H1 (cell line): ENCODE results near the gene FAM181A. TPM values are rescaled to one million over a fixed set of nuclear protein-coding genes. Genes with fewer than 3 reads are reported as not detected.

Experiments
- CTCF ChIA-PET: fragments of 300-600 bp; sonication (Branson Sonifier 250); formaldehyde crosslinking; loops from one replicate; lab custom pipeline; 2021; ENCODE audit not compliant: partially characterized antibody; lab: Charles Lee
- POLR2A ChIA-PET: fragments of 300-600 bp; sonication (Branson Sonifier 250); formaldehyde crosslinking; loops from one replicate; lab custom pipeline; 2021; ENCODE audit warnings: inconsistent platforms; ENCODE audit not compliant: partially characterized antibody; lab: Charles Lee
- DNase-seq, 2 experiments: peaks; one replicate each; pipeline versions ENCODE4 v3.0.0 to v3.0.0-alpha.2; 2010 to 2022; ENCODE audit warnings: low spot score in 2 of 2, low read depth in 1 of 2, mixed read lengths in 1 of 2
- FAIRE-seq: peaks from 2 replicates; lab custom pipeline; 2011; peaks lifted over from hg19 to GRCh38; lab: Jason Lieb, UNC
- H2AFZ ChIP-seq: 2 replicates; pipeline ENCODE4 v1.8.1; 2012; ENCODE audit warnings: low read length, inconsistent platforms
- H2AK5ac ChIP-seq: 2 replicates; pipeline ENCODE4 v1.6.1; 2013; ENCODE audit warnings: low read depth, low read length
- H2BK120ac ChIP-seq: replicated peaks from 2 replicates; pipeline ENCODE3; 2013; ENCODE audit warnings: low read depth, low read length, inconsistent platforms
- H2BK12ac ChIP-seq: 2 replicates; pipeline ENCODE4 v1.6.1; 2013; ENCODE audit warnings: low read depth, low read length
- H2BK15ac ChIP-seq: 2 replicates; pipeline ENCODE4 v1.6.1; 2013; ENCODE audit warnings: low read length
- H2BK20ac ChIP-seq: 2 replicates; pipeline ENCODE4 v1.6.1; 2013; ENCODE audit warnings: low read length
- H2BK5ac ChIP-seq: 2 replicates; pipeline ENCODE4 v1.6.1; 2013; ENCODE audit warnings: low read depth, low read length
- H3K14ac ChIP-seq: 2 replicates; pipeline ENCODE4 v1.6.1; 2013; ENCODE audit warnings: inconsistent platforms; ENCODE audit not compliant: insufficient read length
- H3K18ac ChIP-seq: 2 replicates; pipeline ENCODE4 v1.6.1; 2013; ENCODE audit warnings: low read length; ENCODE audit errors: extremely low read depth
- H3K23ac ChIP-seq: 2 replicates; pipeline ENCODE4 v1.6.1; 2013; ENCODE audit warnings: inconsistent platforms; ENCODE audit not compliant: insufficient read length
- H3K23me2 ChIP-seq: 2 replicates; pipeline ENCODE4 v1.6.1; 2013; ENCODE audit warnings: low read depth, low read length
- H3K27ac ChIP-seq: 2 replicates; pipeline ENCODE4 v1.6.1; 2011; ENCODE audit warnings: low read depth, low read length, inconsistent platforms
- H3K27me3 ChIP-seq, 4 experiments: replicated peaks in 1 of 4; 1 replicate in 1 of 4; 2 replicates in 3 of 4; pipeline versions ENCODE4 v1.6.1 to v1.8.1; 2011 to 2013; ENCODE audit warnings: low read length in 3 of 4, mild to moderate bottlenecking in 3 of 4, inconsistent platforms in 2 of 4, mixed read lengths in 2 of 4, moderate library complexity in 1 of 4; ENCODE audit not compliant: control insufficient read depth in 3 of 4, insufficient read depth in 3 of 4; ENCODE audit errors: extremely low read depth in 1 of 4
- H3K36me3 ChIP-seq, 4 experiments: 2 replicates each; pipeline versions ENCODE4 v1.6.1 to v1.8.1; 2011 to 2013; ENCODE audit warnings: mild to moderate bottlenecking in 4 of 4, low read length in 3 of 4, moderate library complexity in 2 of 4, control low read depth in 1 of 4, inconsistent platforms in 1 of 4; ENCODE audit not compliant: insufficient read depth in 4 of 4, control insufficient read depth in 2 of 4
- H3K4ac ChIP-seq: replicated peaks from 2 replicates; pipeline ENCODE3; 2013; ENCODE audit warnings: low read length, low read depth, mixed read lengths, inconsistent platforms; ENCODE audit not compliant: insufficient read length
- H3K4me1 ChIP-seq, 4 experiments: replicated peaks in 1 of 4; 1 replicate in 1 of 4; 2 replicates in 3 of 4; pipeline versions ENCODE4 v1.6.1 to v1.8.1; 2011 to 2013; ENCODE audit warnings: low read length in 3 of 4, inconsistent platforms in 2 of 4, mixed read lengths in 1 of 4; ENCODE audit not compliant: insufficient read depth in 4 of 4, control insufficient read depth in 3 of 4
- H3K4me2 ChIP-seq, 2 experiments: 2 replicates each; pipeline versions ENCODE4 v1.6.1 to v1.8.1; 2011 to 2013; ENCODE audit warnings: low read depth in 2 of 2, low read length in 2 of 2, control low read depth in 1 of 2, inconsistent platforms in 1 of 2, mild to moderate bottlenecking in 1 of 2; ENCODE audit not compliant: insufficient read depth in 1 of 2
- H3K4me3 ChIP-seq, 4 experiments: fragments of 200-600, 300-600 bp in 1 of 4; sonication (generic), shearing (Covaris generic), sonication (Bioruptor Twin) in 1 of 4; 2 replicates each; pipeline versions ENCODE4 v1.5.1 to v1.8.1; 2011 to 2016; ENCODE audit warnings: low read length in 4 of 4, low read depth in 3 of 4, control low read depth in 2 of 4, inconsistent platforms in 2 of 4, mild to moderate bottlenecking in 2 of 4, mixed read lengths in 1 of 4, moderate library complexity in 1 of 4; ENCODE audit not compliant: insufficient read depth in 2 of 4; ENCODE audit errors: extremely low read depth in 1 of 4
- H3K56ac ChIP-seq: replicated peaks from 2 replicates; pipeline ENCODE3; 2013; ENCODE audit warnings: low read depth, mild to moderate bottlenecking, mixed read lengths, low read length, inconsistent platforms; ENCODE audit not compliant: insufficient read length
- H3K79me1 ChIP-seq: 2 replicates; pipeline ENCODE4 v1.6.1; 2013; ENCODE audit warnings: low read depth, low read length, control low read depth
- H3K79me2 ChIP-seq, 2 experiments: 2 replicates each; pipeline versions ENCODE4 v1.6.1 to v1.8.1; 2012 to 2013; ENCODE audit warnings: low read length in 2 of 2, mild to moderate bottlenecking in 2 of 2, inconsistent platforms in 1 of 2; ENCODE audit not compliant: insufficient read depth in 2 of 2, control insufficient read depth in 1 of 2
- H3K9ac ChIP-seq, 4 experiments: replicated peaks in 1 of 4; 1 replicate in 1 of 4; 2 replicates in 3 of 4; pipeline versions ENCODE4 v1.6.1 to v1.8.1; 2011 to 2013; ENCODE audit warnings: low read depth in 3 of 4, low read length in 3 of 4, control low read depth in 2 of 4, mild to moderate bottlenecking in 2 of 4, moderate library complexity in 2 of 4, inconsistent platforms in 1 of 4; ENCODE audit errors: extremely low read depth in 1 of 4
- H3K9me3 ChIP-seq, 2 experiments: 2 replicates each; pipeline versions ENCODE4 v1.6.1 to v1.8.1; 2012 to 2013; ENCODE audit warnings: mild to moderate bottlenecking in 2 of 2, moderate library complexity in 2 of 2, control low read depth in 1 of 2, inconsistent platforms in 1 of 2, low read depth in 1 of 2, low read length in 1 of 2, mixed read lengths in 1 of 2; ENCODE audit not compliant: insufficient read depth in 2 of 2
- H4K20me1 ChIP-seq, 2 experiments: replicated peaks in 1 of 2; 2 replicates each; pipeline versions ENCODE3 to v1.8.1; 2011 to 2013; ENCODE audit warnings: inconsistent platforms in 2 of 2, low read length in 2 of 2, mild to moderate bottlenecking in 1 of 2; ENCODE audit not compliant: insufficient read depth in 2 of 2, control insufficient read depth in 1 of 2
- H4K5ac ChIP-seq: 2 replicates; pipeline ENCODE4 v1.6.1; 2013; ENCODE audit warnings: low read length, low read depth, mixed read lengths, inconsistent platforms; ENCODE audit not compliant: insufficient read length
- H4K8ac ChIP-seq: 2 replicates; pipeline ENCODE4 v1.8.0; 2013; ENCODE audit warnings: mild to moderate bottlenecking, moderate library complexity, low read length, inconsistent platforms; ENCODE audit not compliant: insufficient read depth; ENCODE audit errors: extremely low read depth
- H4K91ac ChIP-seq: replicated peaks from 2 replicates; pipeline ENCODE3; 2013; ENCODE audit warnings: low read length, mixed read lengths, inconsistent platforms; ENCODE audit not compliant: insufficient read length
- CHD2 ChIP-seq: IDR thresholded peaks from 2 replicates; pipeline ENCODE4 v1.6.1; 2012; ENCODE audit warnings: low read length, improper control_type of control experiment
- EZH2 ChIP-seq: fragments of 200-600 bp; sonication (generic); IDR thresholded peaks from 2 replicates; pipeline ENCODE4 v1.7.1; 2012; ENCODE audit warnings: low read depth, mild to moderate bottlenecking, moderate library complexity, low read length, inconsistent platforms; ENCODE audit not compliant: severe bottlenecking
- NANOG ChIP-seq: IDR thresholded peaks from 2 replicates; pipeline ENCODE4 v1.6.1; 2011; ENCODE audit warnings: low read length, low read depth, mild to moderate bottlenecking, inconsistent platforms; ENCODE audit not compliant: insufficient read depth, poor library complexity, severe bottlenecking
- WGBS, 2 experiments: shearing (Covaris generic) in 1 of 2; methylation state at CpG; one replicate each; pipeline versions ENCODE4 v1.1.6 to v1.1.7; 2013 to 2015; ENCODE audit warnings: low lambda C conversion rate in 2 of 2, mixed read lengths in 2 of 2, inconsistent platforms in 1 of 2, low coverage in 1 of 2, missing lambda C conversion rate in 1 of 2; ENCODE audit not compliant: insufficient replicate concordance in 2 of 2, insufficient coverage in 1 of 2, insufficient read length in 1 of 2; ENCODE audit errors: extremely low coverage in 1 of 2, missing lambda C conversion rate in 1 of 2; 5-methylcytosine and 5-hydroxymethylcytosine counted together
- polyA plus RNA-seq, 7 experiments: library from polyadenylated mRNA; depleted of rRNA in 3 of 7; stranded (reverse) in 5 of 7; unstranded in 2 of 7; fragments of >200 nt in 5 of 7; fragments of 200-250 nt in 2 of 7; gene quantifications; 1 replicate in 5 of 7; 2 replicates in 1 of 7; 4 replicates in 1 of 7; pipeline versions ENCODE4 v1.2.1 to v1.2.3, GENCODE V29; 2011 to 2013; ENCODE audit warnings: missing spikeins in 2 of 7, mixed read lengths in 2 of 7
- total RNA-seq: library from RNA; stranded (reverse); fragmentation: NEBNext Ultra II Directional; extraction: Animal tissue kit (Norgen Biotek cat#: 25700); gene quantifications from 2 replicates; pipeline ENCODE4 v1.2.1, GENCODE V29; 2021

Gene FAM181A
- total and polyA plus RNA-seq, 2 of the 8 experiments (the other 6 are each of a cell fraction or from before 2014, with no cell fraction given): not detected

DNA sequence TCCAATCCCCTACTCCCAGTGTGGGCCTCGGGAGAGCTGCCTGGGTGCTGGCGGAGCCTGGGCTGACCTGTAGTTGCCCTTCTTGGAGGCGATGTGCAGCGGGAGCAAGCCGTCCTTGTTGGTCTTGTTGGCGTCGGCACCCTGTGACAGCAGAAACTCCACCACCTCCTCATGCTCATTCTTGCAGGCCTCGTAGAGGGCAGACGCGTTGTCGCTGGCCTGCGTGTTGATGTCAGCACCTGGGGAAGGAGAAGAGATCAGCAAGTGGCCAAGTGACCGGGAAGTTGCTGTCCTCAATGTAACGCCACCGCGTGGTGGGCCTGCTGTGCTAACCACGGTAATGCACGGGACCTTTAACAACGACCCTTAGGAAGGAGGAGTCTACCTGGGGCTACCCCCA, 20.1 kb downstream of the FAM181A start:
- H4K91ac ChIP-seq: peak overlapping the region; percentile 45
- H3K4me1 ChIP-seq: peaks cover 0 to under 1% (median 0%) of the 10 kb centered on the region in 4 experiments; a peak in 2 of 7 replicates
- WGBS, 2 experiments: 84% methylated on average over 19 of the region's 19 CpGs; no CpG with 5 or more reads in 1 of the 2 experiments
- no peak overlapping the region for H3K4me3 ChIP-seq
- no peaks in the 10 kb centered on the region for H3K23me2 ChIP-seq
- H3K27me3 ChIP-seq: no peaks in the 10 kb centered on the region
- no peak overlapping the region for H2BK120ac ChIP-seq
- no peaks in the 10 kb centered on the region; a peak in 1 of 8 replicates for H3K36me3 ChIP-seq
- H2BK12ac ChIP-seq: no peak overlapping the region
- no peak overlapping the region for H3K14ac ChIP-seq
- no peak overlapping the region for H3K23ac ChIP-seq
- H2BK5ac ChIP-seq: no peak overlapping the region
- H2BK15ac ChIP-seq: 0 out of 2 replicates have a peak overlapping the region, but pooled peaks have one; percentile 18
- no peak overlapping the region for H3K56ac ChIP-seq
- FAIRE-seq (no peak), DNase-seq (no peak)
- no peaks in the 10 kb centered on the region for H3K79me1 ChIP-seq
- TF ChIP-seq EZH2: no peak
- TF ChIP-seq NANOG: no peak
- TF ChIP-seq CHD2: no peak
- H3K9ac ChIP-seq: no peak overlapping the region
- H2AK5ac ChIP-seq: no peak overlapping the region
- no peak overlapping the region for H3K4ac ChIP-seq
- H4K20me1 ChIP-seq: no peaks in the 10 kb centered on the region
- ChIA-PET POLR2A (no interaction called here), CTCF (interaction anchor here (1.3 to 20.5 kb wide), 8 partner anchors 7 to 53 kb away, joined by 4 to 484 read pairs (median 9); partner anchors contain the start of gene CCDC197)
- no peaks in the 10 kb centered on the region for H3K79me2 ChIP-seq
- H4K8ac ChIP-seq: no peak overlapping the region
- H3K4me2 ChIP-seq: no peak overlapping the region
- no peaks in the 10 kb centered on the region for H3K9me3 ChIP-seq
- H3K18ac ChIP-seq: no peak overlapping the region
- H3K27ac ChIP-seq: no peak overlapping the region
- H2AFZ ChIP-seq: no peak overlapping the region
- H4K5ac ChIP-seq: no peak overlapping the region
- no peak overlapping the region for H2BK20ac ChIP-seq
